ENCODE results near the gene CILP2.

Gene CILP2

GRCh38 chr19:19501798-19502197 lies 36.3 kb upstream of the CILP2 start:
- H3K27ac ChIP-seq, result no peak overlapping the region

GRCh38 chr19:19502281-19502680 lies 35.8 kb upstream of the CILP2 start:
- no peak for TF ChIP-seq ZFX (IDR thresholded peaks at IDR 0.05; ENCODE audit: borderline replicate concordance)
- TF ChIP-seq CTCF (IDR thresholded peaks at IDR 0.05), result no peak
- H3K27ac ChIP-seq, result no peak overlapping the region

More at GRCh38 chr19:19501798-19502197, 36.3 kb upstream of the CILP2 start:
- no peak for TF ChIP-seq CTCF (IDR thresholded peaks at IDR 0.05)
- TF ChIP-seq ZFX (IDR thresholded peaks at IDR 0.05; ENCODE audit: borderline replicate concordance), result no peak

- H3K27ac ChIP-seq, result no peak overlapping the region
- TF ChIP-seq ZFX (IDR thresholded peaks at IDR 0.05; ENCODE audit: borderline replicate concordance) (no peak), CTCF (IDR thresholded peaks at IDR 0.05) (no peak)
Measured at GRCh38 chr19:19502808-19503602, 35.1 kb upstream of the CILP2 start.

GRCh38 chr19:19504754-19505668 lies 33.1 kb upstream of the CILP2 start:
- no peak overlapping the region for H3K27ac ChIP-seq
- TF ChIP-seq CTCF (IDR thresholded peaks at IDR 0.05) (no peak), ZFX (IDR thresholded peaks at IDR 0.05; ENCODE audit: borderline replicate concordance) (no peak)

- TF ChIP-seq CTCF (IDR thresholded peaks at IDR 0.05), result no peak
- no peak for TF ChIP-seq ZFX (IDR thresholded peaks at IDR 0.05; ENCODE audit: borderline replicate concordance)
- H3K27ac ChIP-seq, result no peak overlapping the region
Measured at GRCh38 chr19:19505669-19506326, 32.3 kb upstream of the CILP2 start.

- TF ChIP-seq ZFX (IDR thresholded peaks at IDR 0.05; ENCODE audit: borderline replicate concordance) (no peak), CTCF (IDR thresholded peaks at IDR 0.05) (no peak)
- H3K27ac ChIP-seq, result no peak overlapping the region
Measured at GRCh38 chr19:19506592-19506991, 31.5 kb upstream of the CILP2 start.

All from 22Rv1 (cell line).